GM19193 (cell line): ENCODE results near the gene SPTLC3.

Experiments used
- POLR2A ChIP-seq: IDR thresholded peaks from 4 replicates; pipeline ENCODE4 v1.6.1; 2011; ENCODE audit not compliant: insufficient read depth, insufficient read length; ENCODE audit errors: extremely low read depth

The SPTLC3 gene

GRCh38 chr20:13147971-13148370, 139.2 kb downstream of the SPTLC3 start:
- no peak for TF ChIP-seq POLR2A

- TF ChIP-seq POLR2A: no peak
Measured at GRCh38 chr20:13148402-13148801, 139.6 kb downstream of the SPTLC3 start.

GRCh38 chr20:13148961-13149360, 140.2 kb downstream of the SPTLC3 start:
- TF ChIP-seq POLR2A: no peak

- no peak for TF ChIP-seq POLR2A
Measured at GRCh38 chr20:13149371-13150105, 140.8 kb downstream of the SPTLC3 start.

GRCh38 chr20:13158369-13158768, 149.6 kb downstream of the SPTLC3 start:
- no peak for TF ChIP-seq POLR2A

GRCh38 chr20:13159889-13160288, 151.1 kb downstream of the SPTLC3 start:
- TF ChIP-seq POLR2A: no peak

GRCh38 chr20:13165203-13165602, 156.4 kb downstream of the SPTLC3 start:
- TF ChIP-seq POLR2A: no peak

GRCh38 chr20:13166011-13166410, 157.2 kb downstream of the SPTLC3 start:
- TF ChIP-seq POLR2A: no peak

GRCh38 chr20:13166437-13166836, 157.7 kb downstream of the SPTLC3 start:
- no peak for TF ChIP-seq POLR2A

GRCh38 chr20:13169086-13169485, 160.3 kb downstream of the SPTLC3 start:
- no peak for TF ChIP-seq POLR2A

GRCh38 chr20:13170771-13171170, 162.0 kb downstream of the SPTLC3 start:
- no peak for TF ChIP-seq POLR2A

GRCh38 chr20:13173201-13173600, 164.4 kb downstream of the SPTLC3 start:
- TF ChIP-seq POLR2A: no peak

GRCh38 chr20:13174402-13174801, 165.6 kb downstream of the SPTLC3 start:
- no peak for TF ChIP-seq POLR2A

GRCh38 chr20:13180986-13181889, 172.5 kb downstream of the SPTLC3 start:
- TF ChIP-seq POLR2A: no peak

- no peak for TF ChIP-seq POLR2A
Measured at GRCh38 chr20:13183005-13183404, 174.2 kb downstream of the SPTLC3 start.

GRCh38 chr20:13186043-13186774, 177.4 kb downstream of the SPTLC3 start:
- TF ChIP-seq POLR2A: no peak

GRCh38 chr20:13187899-13188298, 179.1 kb downstream of the SPTLC3 start:
- no peak for TF ChIP-seq POLR2A
